H1 (cell line): ENCODE data around the gene ABI1.

Experiments used
- POLR2A ChIP-seq, 2 experiments: IDR thresholded peaks; 1 replicate in 1 of 2; 2 replicates in 1 of 2; pipeline ENCODE4 v1.6.1; 2011; ENCODE audit warnings: low read depth in 2 of 2, low read length in 2 of 2, mild to moderate bottlenecking in 2 of 2; ENCODE audit errors: control extremely low read depth in 1 of 2
- TF ChIP-seq, protein P1 (sequence below), 3 experiments: IDR thresholded peaks; 1 replicate in 2 of 3; 2 replicates in 1 of 3; pipeline versions ENCODE4 v1.5.1 to v1.6.1; 2011; ENCODE audit warnings: low read length in 3 of 3, mild to moderate bottlenecking in 3 of 3, inconsistent platforms in 2 of 3, low read depth in 1 of 3, moderate library complexity in 1 of 3; ENCODE audit not compliant: insufficient read depth in 1 of 3; ENCODE audit errors: control extremely low read depth in 1 of 3

DNA sequence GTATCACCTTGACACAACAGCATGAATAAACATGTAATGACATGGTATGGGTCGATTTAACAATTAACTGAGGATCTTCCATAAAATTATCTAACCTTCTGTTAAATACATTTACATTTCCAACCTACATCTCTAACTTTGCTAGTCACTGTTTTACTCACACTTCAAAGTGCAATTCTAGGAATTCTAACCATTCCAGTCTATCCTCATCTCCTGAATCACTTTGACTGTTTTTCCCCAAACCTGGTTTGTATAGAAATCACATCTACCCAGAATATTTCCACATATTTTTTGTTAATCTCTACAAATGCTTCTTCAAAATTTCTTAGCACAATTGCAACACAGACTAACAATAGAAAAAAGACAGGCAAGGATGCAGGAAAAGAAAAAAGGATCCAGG, 6.2 kb downstream of the ABI1 start:
- TF ChIP-seq, protein P1, sequence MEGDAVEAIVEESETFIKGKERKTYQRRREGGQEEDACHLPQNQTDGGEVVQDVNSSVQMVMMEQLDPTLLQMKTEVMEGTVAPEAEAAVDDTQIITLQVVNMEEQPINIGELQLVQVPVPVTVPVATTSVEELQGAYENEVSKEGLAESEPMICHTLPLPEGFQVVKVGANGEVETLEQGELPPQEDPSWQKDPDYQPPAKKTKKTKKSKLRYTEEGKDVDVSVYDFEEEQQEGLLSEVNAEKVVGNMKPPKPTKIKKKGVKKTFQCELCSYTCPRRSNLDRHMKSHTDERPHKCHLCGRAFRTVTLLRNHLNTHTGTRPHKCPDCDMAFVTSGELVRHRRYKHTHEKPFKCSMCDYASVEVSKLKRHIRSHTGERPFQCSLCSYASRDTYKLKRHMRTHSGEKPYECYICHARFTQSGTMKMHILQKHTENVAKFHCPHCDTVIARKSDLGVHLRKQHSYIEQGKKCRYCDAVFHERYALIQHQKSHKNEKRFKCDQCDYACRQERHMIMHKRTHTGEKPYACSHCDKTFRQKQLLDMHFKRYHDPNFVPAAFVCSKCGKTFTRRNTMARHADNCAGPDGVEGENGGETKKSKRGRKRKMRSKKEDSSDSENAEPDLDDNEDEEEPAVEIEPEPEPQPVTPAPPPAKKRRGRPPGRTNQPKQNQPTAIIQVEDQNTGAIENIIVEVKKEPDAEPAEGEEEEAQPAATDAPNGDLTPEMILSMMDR (IDR thresholded peaks at IDR 0.05; ENCODE audit: control extremely low read depth in 1 of 3, insufficient read depth in 1 of 3, low read depth in 1 of 3, low read length in 3 of 3): no peak
- TF ChIP-seq POLR2A (IDR thresholded peaks at IDR 0.05; ENCODE audit: control extremely low read depth in 1 of 2, low read depth in 2 of 2, low read length in 2 of 2): no peak
